ENCODE measurements around the gene TIMM22.

DNA sequence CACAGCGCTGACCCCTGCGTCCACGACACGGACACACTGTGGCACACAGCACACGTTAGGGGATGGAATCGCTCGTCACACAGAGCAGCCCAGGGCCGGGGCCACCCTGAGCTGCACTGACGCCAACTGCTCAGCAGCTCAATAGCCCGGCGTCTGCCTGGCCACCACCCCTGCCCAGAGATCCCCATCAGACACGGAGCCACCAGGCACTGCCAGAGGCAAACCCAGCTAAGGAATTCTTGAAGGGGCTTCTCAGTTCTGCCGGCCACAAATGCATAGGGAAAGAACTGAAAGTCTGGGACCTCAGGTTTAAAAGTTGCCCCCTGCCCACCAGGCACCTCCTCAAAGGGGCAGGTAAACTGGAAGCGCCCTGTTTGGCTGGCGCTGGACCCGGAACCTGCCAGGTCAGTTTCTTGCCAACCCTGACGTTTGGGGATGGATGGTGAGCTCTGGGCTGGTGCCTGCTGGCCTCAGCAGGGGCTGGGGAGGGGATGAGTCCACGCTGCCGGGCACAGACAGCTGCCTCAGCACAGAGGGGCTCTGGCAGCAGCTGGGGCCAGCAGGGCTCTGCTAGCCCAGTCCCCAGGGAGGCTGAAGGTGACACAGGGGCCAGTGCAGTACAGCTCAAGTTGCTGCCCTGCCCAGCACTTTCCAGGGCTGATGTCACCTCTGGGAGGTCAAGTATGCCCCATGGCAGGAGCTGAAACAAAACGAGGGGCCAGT is 33.2 kb downstream of the TIMM22 start:
- TF ChIP-seq, protein P1, sequence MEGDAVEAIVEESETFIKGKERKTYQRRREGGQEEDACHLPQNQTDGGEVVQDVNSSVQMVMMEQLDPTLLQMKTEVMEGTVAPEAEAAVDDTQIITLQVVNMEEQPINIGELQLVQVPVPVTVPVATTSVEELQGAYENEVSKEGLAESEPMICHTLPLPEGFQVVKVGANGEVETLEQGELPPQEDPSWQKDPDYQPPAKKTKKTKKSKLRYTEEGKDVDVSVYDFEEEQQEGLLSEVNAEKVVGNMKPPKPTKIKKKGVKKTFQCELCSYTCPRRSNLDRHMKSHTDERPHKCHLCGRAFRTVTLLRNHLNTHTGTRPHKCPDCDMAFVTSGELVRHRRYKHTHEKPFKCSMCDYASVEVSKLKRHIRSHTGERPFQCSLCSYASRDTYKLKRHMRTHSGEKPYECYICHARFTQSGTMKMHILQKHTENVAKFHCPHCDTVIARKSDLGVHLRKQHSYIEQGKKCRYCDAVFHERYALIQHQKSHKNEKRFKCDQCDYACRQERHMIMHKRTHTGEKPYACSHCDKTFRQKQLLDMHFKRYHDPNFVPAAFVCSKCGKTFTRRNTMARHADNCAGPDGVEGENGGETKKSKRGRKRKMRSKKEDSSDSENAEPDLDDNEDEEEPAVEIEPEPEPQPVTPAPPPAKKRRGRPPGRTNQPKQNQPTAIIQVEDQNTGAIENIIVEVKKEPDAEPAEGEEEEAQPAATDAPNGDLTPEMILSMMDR (conservative IDR thresholded peaks at IDR 0.05) = no peak
- TF ChIP-seq ZFX (IDR thresholded peaks at IDR 0.05) = no peak

Data from C4-2B (cell line).